OCI-LY1 (cell line): ENCODE data around the gene EPB41L2.

Source experiments
- H2AFZ ChIP-seq: fragments of 200-600 bp; sonication (generic), shearing (Covaris generic); 2 replicates; pipeline ENCODE4 v1.6.0; 2014; ENCODE audit warnings: antibody characterized with exemption, mild to moderate bottlenecking, low read length
- H3F3A ChIP-seq: fragments of 200-600 bp; sonication (generic), shearing (Covaris generic); 2 replicates; pipeline ENCODE4 v1.6.0; 2014; ENCODE audit warnings: mild to moderate bottlenecking, antibody characterized with exemption, low read length, moderate library complexity; ENCODE audit not compliant: insufficient read depth
- H3K27ac ChIP-seq: fragments of 200-600 bp; sonication (generic); 2 replicates; pipeline ENCODE4 v1.5.1; 2014; ENCODE audit warnings: low read length, mixed run types, mild to moderate bottlenecking, low read depth; ENCODE audit not compliant: poor library complexity, severe bottlenecking
- H3K27me3 ChIP-seq: fragments of 200-600 bp; sonication (generic); 2 replicates; pipeline ENCODE4 v1.6.0; 2014; ENCODE audit warnings: antibody characterized with exemption, mild to moderate bottlenecking, low read length, moderate library complexity; ENCODE audit not compliant: insufficient read depth
- H3K36me3 ChIP-seq: fragments of 200-600 bp; sonication (generic); 2 replicates; pipeline ENCODE4 v1.6.1; 2014; ENCODE audit warnings: mild to moderate bottlenecking, antibody characterized with exemption, low read length, moderate library complexity, mixed read lengths; ENCODE audit not compliant: insufficient read depth
- H3K4me1 ChIP-seq: fragments of 200-600 bp; sonication (generic); 2 replicates; pipeline ENCODE4 v1.5.1; 2014; ENCODE audit warnings: mild to moderate bottlenecking, low read length, moderate library complexity; ENCODE audit not compliant: insufficient read depth, severe bottlenecking
- H3K4me2 ChIP-seq: fragments of 200-600 bp; sonication (generic), shearing (Covaris generic); 2 replicates; pipeline ENCODE4 v1.6.1; 2014; ENCODE audit warnings: low read length
- H3K4me3 ChIP-seq: fragments of 200-600 bp; sonication (generic); 2 replicates; pipeline ENCODE4 v1.5.1; 2014; ENCODE audit warnings: low read length, low read depth, mild to moderate bottlenecking, mixed read lengths; ENCODE audit not compliant: poor library complexity, severe bottlenecking
- H3K79me2 ChIP-seq: fragments of 200-600 bp; shearing (Covaris generic); 2 replicates; pipeline ENCODE4 v1.6.1; 2016; ENCODE audit warnings: mixed run types, low read length, mixed read lengths; ENCODE audit not compliant: insufficient read depth
- H3K9ac ChIP-seq: fragments of 200-600 bp; sonication (generic), shearing (Covaris generic); 2 replicates; pipeline ENCODE4 v1.6.1; 2014; ENCODE audit warnings: mild to moderate bottlenecking, low read length, mixed read lengths
- H3K9me2 ChIP-seq: fragments of 200-600 bp; sonication (generic), shearing (Covaris generic); 2 replicates; pipeline ENCODE4 v1.6.1; 2014; ENCODE audit warnings: low read depth, mild to moderate bottlenecking, low read length, mixed read lengths
- H3K9me3 ChIP-seq: fragments of 200-600 bp; shearing (Covaris generic); 2 replicates; pipeline ENCODE4 v1.6.1; 2014; ENCODE audit warnings: low read length, mixed read lengths
- H4K20me1 ChIP-seq: fragments of 200-600 bp; sonication (generic), shearing (Covaris generic); 2 replicates; pipeline ENCODE4 v1.6.0; 2016; ENCODE audit warnings: mild to moderate bottlenecking, low read length; ENCODE audit not compliant: insufficient read depth
- CTCF ChIP-seq: fragments of 200-600 bp; sonication (generic), shearing (Covaris generic); IDR thresholded peaks from 2 replicates; pipeline ENCODE4 v1.5.1; 2017; ENCODE audit warnings: mild to moderate bottlenecking, antibody characterized with exemption, low read length, moderate library complexity, mixed read lengths
- EZH2 ChIP-seq: fragments of 200-600 bp; sonication (generic), shearing (Covaris generic); IDR thresholded peaks from 2 replicates; pipeline ENCODE4 v1.8.0; 2017; ENCODE audit warnings: borderline replicate concordance, mixed run types, mild to moderate bottlenecking, antibody characterized with exemption, low read length, moderate library complexity, mixed read lengths

EPB41L2 gene

GRCh38 chr6:131061751-131062119 lies 1.3 kb downstream of the EPB41L2 start:
- H3K9ac ChIP-seq = no peak overlapping the region
- H3F3A ChIP-seq = no peaks in the 10 kb centered on the region
- peak overlapping the region; percentile 91; the same call in 1 of the 2 replicates for H3K4me2 ChIP-seq
- no peak overlapping the region for H2AFZ ChIP-seq
- no peaks in the 10 kb centered on the region for H3K79me2 ChIP-seq
- no peak for TF ChIP-seq EZH2
- TF ChIP-seq CTCF = no peak
- H3K27ac ChIP-seq = no peak overlapping the region
- H3K36me3 ChIP-seq = no peaks in the 10 kb centered on the region
- H4K20me1 ChIP-seq = no peaks in the 10 kb centered on the region
- H3K4me1 ChIP-seq = peaks cover 12% of the 10 kb centered on the region
- H3K4me3 ChIP-seq = peak overlapping the region; percentile 86
- H3K9me3 ChIP-seq = no peaks in the 10 kb centered on the region
- no peaks in the 10 kb centered on the region for H3K27me3 ChIP-seq
- no peaks in the 10 kb centered on the region for H3K9me2 ChIP-seq

GRCh38 chr6:131061041-131061750 lies 1.8 kb downstream of the EPB41L2 start:
- peak overlapping the region; percentile 86 for H3K4me3 ChIP-seq
- no peak overlapping the region for H2AFZ ChIP-seq
- peaks cover 12% of the 10 kb centered on the region for H3K4me1 ChIP-seq
- H3K27ac ChIP-seq = no peak overlapping the region
- H3K36me3 ChIP-seq = no peaks in the 10 kb centered on the region
- no peaks in the 10 kb centered on the region for H3F3A ChIP-seq
- H3K9me3 ChIP-seq = no peaks in the 10 kb centered on the region
- no peaks in the 10 kb centered on the region for H3K9me2 ChIP-seq
- no peaks in the 10 kb centered on the region for H4K20me1 ChIP-seq
- H3K27me3 ChIP-seq = no peaks in the 10 kb centered on the region
- TF ChIP-seq EZH2 = no peak
- no peak for TF ChIP-seq CTCF
- no peak overlapping the region for H3K9ac ChIP-seq
- H3K79me2 ChIP-seq = no peaks in the 10 kb centered on the region
- peak overlapping the region; percentile 91 for H3K4me2 ChIP-seq

GRCh38 chr6:131060311-131060710 lies 2.7 kb downstream of the EPB41L2 start:
- H3K4me3 ChIP-seq = no peak overlapping the region
- no peak overlapping the region for H3K4me2 ChIP-seq
- H3K79me2 ChIP-seq = no peaks in the 10 kb centered on the region
- H3K4me1 ChIP-seq = peaks cover 12% of the 10 kb centered on the region
- no peaks in the 10 kb centered on the region for H3K36me3 ChIP-seq
- H2AFZ ChIP-seq = no peak overlapping the region
- H3K9me2 ChIP-seq = no peaks in the 10 kb centered on the region
- no peaks in the 10 kb centered on the region for H3F3A ChIP-seq
- H3K9me3 ChIP-seq = no peaks in the 10 kb centered on the region
- no peak for TF ChIP-seq EZH2
- no peak for TF ChIP-seq CTCF
- H3K27ac ChIP-seq = no peak overlapping the region
- H4K20me1 ChIP-seq = no peaks in the 10 kb centered on the region
- H3K9ac ChIP-seq = no peak overlapping the region
- H3K27me3 ChIP-seq = no peaks in the 10 kb centered on the region
